GM12874 (cell line): ENCODE measurements around the gene FAM81B.

Source experiments
- CTCF ChIP-seq: IDR thresholded peaks from 2 replicates; pipeline ENCODE4 v1.5.1; 2011; ENCODE audit warnings: low read depth, mild to moderate bottlenecking, control low read depth, low read length, moderate library complexity; ENCODE audit not compliant: insufficient read depth

FAM81B gene

GRCh38 chr5:95432779-95433178 is 41.6 kb downstream of the FAM81B start:
- TF ChIP-seq CTCF = no peak

GRCh38 chr5:95439801-95440493 is 48.8 kb downstream of the FAM81B start:
- no peak for TF ChIP-seq CTCF

- no peak for TF ChIP-seq CTCF
Observed at GRCh38 chr5:95440825-95441224, 49.7 kb downstream of the FAM81B start.

- TF ChIP-seq CTCF = no peak
Observed at GRCh38 chr5:95441636-95442035, 50.5 kb downstream of the FAM81B start.

GRCh38 chr5:95445442-95445841 is 54.3 kb downstream of the FAM81B start:
- TF ChIP-seq CTCF = no peak

- no peak for TF ChIP-seq CTCF
Observed at GRCh38 chr5:95445995-95446394, 54.8 kb downstream of the FAM81B start.

- TF ChIP-seq CTCF = no peak
Observed at GRCh38 chr5:95446560-95447221, 55.5 kb downstream of the FAM81B start.
